ENCODE measurements around the gene PEBP1.
"Not testable (repeated sequence)": the region's sequence is repeated elsewhere in the genome, so short reads cannot be mapped to it uniquely, and the experiment has no call there.

The PEBP1 gene

GRCh38 chr12:118135788-118136558 is at the start of gene PEBP1:
Gene PEBP1 (plus strand): TSS chr12:118136124. CDS start chr12:118136210, 86 bp downstream.
- peak; percentile 93 for DNase-seq (ENCODE audit: low read depth)

- no peak for DNase-seq (ENCODE audit: low read depth)
Measured at GRCh38 chr12:118089782-118090181, 46.1 kb upstream of the PEBP1 start.

GRCh38 chr12:118094039-118094438 is 41.9 kb upstream of the PEBP1 start:
- DNase-seq (ENCODE audit: low read depth) = no peak

DNA sequence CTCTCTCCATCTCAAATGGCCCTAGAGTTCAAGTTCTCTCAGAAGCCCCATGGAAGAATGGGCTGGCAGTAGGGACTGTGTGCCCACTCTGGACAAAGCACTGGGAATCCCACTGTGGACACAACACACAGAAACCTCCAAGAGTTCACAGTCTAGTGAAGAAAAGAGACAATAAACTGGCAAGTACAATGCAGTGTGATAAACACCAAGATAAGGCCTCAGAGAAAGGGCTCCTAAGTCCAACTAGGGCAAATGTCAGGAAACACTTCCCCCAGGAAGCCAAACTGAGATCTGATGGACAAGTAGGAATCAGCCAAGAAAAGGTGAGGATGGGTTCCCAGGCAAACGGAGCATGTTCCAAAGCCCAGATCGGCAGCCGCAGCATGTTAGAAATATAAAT is 37.5 kb upstream of the PEBP1 start:
- no peak for DNase-seq (ENCODE audit: low read depth)

GRCh38 chr12:118098911-118099671 is 36.8 kb upstream of the PEBP1 start:
- DNase-seq (ENCODE audit: low read depth) = no peak

DNA sequence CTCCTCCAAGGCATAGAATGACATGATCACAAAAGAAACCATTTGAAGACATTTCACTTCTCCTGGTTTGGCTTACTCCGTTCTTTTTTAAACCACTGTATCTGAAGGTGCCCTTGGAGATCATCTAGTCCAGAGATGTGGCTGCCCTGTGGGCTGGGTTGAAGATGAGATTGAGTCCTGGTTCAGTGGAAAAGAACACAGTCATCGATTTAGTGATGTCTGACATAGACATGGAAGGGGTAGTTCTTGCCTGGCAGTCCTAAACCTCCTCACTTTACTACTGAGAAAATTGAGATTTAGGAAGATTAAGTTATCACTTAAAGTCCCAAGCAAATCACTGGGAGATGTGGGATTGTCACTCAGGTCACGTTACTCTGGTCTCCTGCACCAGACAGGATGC is 34.9 kb upstream of the PEBP1 start:
- no peak for DNase-seq (ENCODE audit: low read depth)

- DNase-seq (ENCODE audit: low read depth) = no peak
Measured at GRCh38 chr12:118102070-118102469, 33.9 kb upstream of the PEBP1 start.

GRCh38 chr12:118102609-118103008 is 33.3 kb upstream of the PEBP1 start:
- no peak for DNase-seq (ENCODE audit: low read depth)

DNA sequence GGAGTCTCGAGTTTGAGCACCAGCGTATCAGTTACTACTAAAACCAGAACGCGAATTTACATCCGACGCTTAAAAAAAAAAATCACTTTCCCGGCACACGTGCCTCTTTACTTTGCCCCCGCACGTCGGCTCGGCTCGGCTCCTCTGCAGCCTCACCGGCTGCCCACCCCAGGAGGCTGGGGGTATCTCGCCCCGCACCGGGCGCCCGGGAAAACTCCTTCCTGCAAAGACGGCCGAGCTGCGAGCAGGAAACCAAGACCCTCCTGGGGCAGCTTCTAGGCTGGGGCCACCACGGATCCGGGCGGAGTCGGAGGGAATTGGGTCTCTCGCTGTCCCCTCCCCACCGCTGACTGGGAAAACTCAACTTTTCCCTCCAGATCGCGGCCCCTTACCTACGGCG is 32.7 kb upstream of the PEBP1 start:
- DNase-seq (ENCODE audit: low read depth) = no peak

GRCh38 chr12:118103601-118104382 is 32.1 kb upstream of the PEBP1 start, which contains the start of gene VSIG10:
Gene VSIG10 (minus strand): TSS chr12:118104011. CDS start chr12:118103671, 340 bp downstream.
- peak; percentile 76 for DNase-seq (ENCODE audit: low read depth)

GRCh38 chr12:118107011-118107410 is 28.9 kb upstream of the PEBP1 start:
- DNase-seq (ENCODE audit: low read depth) = no peak

DNA sequence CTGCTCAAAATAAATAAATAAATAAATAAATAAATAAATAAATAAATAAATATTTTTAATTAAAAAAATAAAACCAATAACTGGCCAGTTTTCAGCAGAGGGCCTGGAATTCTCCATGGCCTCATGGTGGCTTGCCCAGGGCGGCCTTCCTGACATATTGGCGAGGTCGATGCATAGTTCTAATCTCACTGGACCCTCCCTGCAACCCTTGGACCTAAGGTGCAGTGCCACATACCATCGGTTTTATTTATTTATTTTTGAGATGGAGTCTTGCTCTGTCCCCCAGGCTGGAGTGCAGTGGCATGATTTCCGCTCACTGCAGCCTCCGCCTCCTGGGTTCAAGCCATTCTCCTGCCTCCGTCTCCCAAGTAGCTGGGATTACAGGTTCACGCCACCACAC is 28.2 kb upstream of the PEBP1 start:
- DNase-seq (ENCODE audit: low read depth) = no peak

GRCh38 chr12:118109088-118109487 is 26.8 kb upstream of the PEBP1 start:
- DNase-seq (ENCODE audit: low read depth) = no peak

- no peak for DNase-seq (ENCODE audit: low read depth)
Measured at GRCh38 chr12:118119449-118119879, 16.5 kb upstream of the PEBP1 start.

DNA sequence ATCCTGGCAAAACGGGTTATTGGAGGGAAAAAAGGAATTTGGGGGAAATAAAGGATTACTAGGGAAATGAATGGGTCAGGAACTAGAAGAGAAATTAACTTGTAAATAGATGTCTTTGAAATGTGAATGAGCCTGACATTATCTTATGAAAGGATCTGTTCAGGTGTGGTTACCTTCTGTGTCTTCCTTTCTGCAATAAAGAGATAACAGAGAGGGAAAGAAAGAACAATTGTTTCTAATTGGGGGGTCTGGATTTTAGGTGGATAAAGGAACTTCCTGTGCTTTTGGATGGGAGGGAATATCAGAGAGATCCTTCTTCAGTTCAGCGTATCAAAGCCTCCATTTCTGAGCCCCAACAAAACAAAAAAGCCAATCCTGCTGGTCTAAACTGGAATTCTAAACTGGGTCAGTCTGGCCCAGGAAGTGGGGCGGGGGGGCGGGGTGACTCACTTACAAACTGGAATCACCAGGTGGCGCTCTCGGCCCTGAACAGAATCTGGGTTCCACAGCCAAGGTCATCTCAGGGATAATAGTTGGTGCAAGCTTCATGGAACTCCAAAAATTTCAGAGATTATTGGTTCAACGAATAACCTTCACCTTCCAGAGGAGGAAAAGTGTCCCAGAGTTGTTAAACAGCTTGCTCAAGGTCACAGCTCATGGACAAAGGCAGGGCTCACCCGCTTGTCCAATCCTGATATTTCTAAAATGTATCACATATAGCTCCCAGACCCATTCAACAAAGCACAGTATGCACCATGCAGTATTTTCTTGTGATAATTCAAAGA is 15.2 kb upstream of the PEBP1 start:
- peak; percentile 47 for DNase-seq (ENCODE audit: low read depth)

DNA sequence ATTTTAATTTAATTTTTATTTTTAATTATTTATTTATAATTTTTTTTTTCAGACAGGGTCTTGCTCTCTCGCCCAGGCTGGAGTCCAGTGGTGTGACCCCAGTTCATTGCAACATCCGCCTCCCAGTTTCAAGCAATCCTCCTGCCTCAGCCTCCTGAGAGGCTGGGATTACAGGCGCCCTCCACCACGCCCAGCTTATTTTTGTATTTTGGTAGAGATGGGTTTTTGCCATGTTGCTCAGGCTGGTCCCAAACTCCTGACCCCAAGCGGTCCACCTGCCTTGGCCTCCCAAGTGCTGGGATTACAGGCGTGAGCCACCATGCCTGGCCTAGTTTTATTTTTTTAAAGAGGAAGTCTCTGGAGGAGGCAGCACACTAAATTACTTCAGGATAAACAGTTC is 13.7 kb upstream of the PEBP1 start:
- no peak for DNase-seq (ENCODE audit: low read depth)

GRCh38 chr12:118124333-118124874 is 11.5 kb upstream of the PEBP1 start:
- no peak for DNase-seq (ENCODE audit: low read depth)

DNA sequence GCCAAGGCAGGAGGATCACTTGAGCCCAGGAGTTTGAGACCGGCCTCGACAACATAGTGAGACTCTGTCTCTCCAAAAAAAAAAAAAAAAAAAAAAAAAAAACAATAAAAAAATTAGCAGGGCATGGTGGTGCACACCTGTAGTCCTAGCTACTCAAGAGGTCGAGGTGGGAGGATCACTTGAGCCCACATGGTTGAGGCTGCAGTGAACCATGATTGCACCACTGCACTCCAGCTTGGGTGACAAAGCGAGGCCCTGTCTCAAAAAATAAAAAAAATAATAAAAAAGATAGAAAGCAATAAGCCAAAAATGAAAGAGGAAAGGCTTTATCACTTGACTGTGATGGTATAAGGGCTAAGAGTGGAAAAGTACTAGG is 10.2 kb upstream of the PEBP1 start:
- no peak for DNase-seq (ENCODE audit: low read depth)

- no peak for DNase-seq (ENCODE audit: low read depth)
Measured at GRCh38 chr12:118126119-118126757, 9.7 kb upstream of the PEBP1 start.

DNA sequence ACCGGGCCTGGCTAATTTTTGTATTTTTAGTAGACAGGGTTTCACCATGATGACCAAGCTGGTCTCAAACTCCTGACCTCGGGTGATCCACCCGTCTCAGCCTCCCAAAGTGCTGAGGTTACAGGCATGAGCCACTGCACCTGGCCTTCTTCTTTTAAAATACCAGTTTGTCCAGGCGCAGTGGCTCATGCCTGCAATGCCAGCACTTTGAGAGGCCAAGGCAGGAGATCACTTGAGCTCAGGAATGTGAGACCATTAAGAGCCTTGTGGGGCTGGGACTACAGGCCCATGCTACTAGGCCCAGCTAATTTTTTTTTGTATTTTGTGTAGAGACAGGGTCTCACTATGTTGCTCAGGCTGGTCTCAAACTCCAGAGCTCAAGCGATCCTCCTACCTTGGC is 8.1 kb upstream of the PEBP1 start:
- DNase-seq (ENCODE audit: low read depth) = no peak

DNA sequence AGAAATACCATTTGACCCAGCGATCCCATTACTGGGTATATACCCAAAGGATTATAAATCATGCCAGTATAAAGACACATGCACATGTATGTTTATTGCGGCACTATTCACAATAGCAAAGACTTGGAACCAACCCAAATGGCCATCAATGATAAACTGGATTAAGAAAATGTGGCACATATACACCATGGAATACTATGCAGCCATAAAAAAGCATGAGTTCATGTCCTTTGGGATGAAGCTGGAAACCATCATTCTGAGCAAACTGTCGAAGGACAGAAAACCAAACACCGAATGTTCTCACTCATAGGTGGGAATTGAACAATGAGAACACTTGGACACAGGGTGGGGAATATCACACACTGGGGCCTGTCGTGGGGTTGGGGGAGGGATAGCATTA is 6.5 kb upstream of the PEBP1 start:
- not testable (repeated sequence) for DNase-seq (ENCODE audit: low read depth)

Data from fibroblast of gingiva (primary cell).